ENCODE data around the gene CERS6.

Gene CERS6

GRCh38 chr2:168796583-168797285 lies 340.7 kb downstream of the CERS6 start:
- no peaks in the 10 kb centered on the region for H3K36me3 ChIP-seq (ENCODE audit: control insufficient read depth, low read depth, low read length)

GRCh38 chr2:168797286-168797655 lies 341.2 kb downstream of the CERS6 start:
- Histone ChIP-seq H3K4me1 (ENCODE audit: control insufficient read depth, low read depth, low read length) (peaks cover 21% of the 10 kb centered on the region), H3K9me3 (ENCODE audit: control insufficient read depth, low read depth, low read length) (no peaks in the 10 kb centered on the region), H3K27me3 (ENCODE audit: control insufficient read depth, insufficient read depth, low read length) (no peaks in the 10 kb centered on the region), H3K9ac (ENCODE audit: low read length) (no peak overlapping the region), H3K4me3 (ENCODE audit: low read length) (no peak overlapping the region), H3K36me3 (ENCODE audit: control insufficient read depth, low read depth, low read length) (no peaks in the 10 kb centered on the region), H3K27ac (ENCODE audit: low read length) (no peak overlapping the region)

More at GRCh38 chr2:168796583-168797285, 340.7 kb downstream of the CERS6 start:
- no peak overlapping the region for H3K27ac ChIP-seq (ENCODE audit: low read length)
- H3K4me3 ChIP-seq (ENCODE audit: low read length) = no peak overlapping the region
- H3K9me3 ChIP-seq (ENCODE audit: control insufficient read depth, low read depth, low read length) = no peaks in the 10 kb centered on the region
- no peaks in the 10 kb centered on the region for H3K27me3 ChIP-seq (ENCODE audit: control insufficient read depth, insufficient read depth, low read length)
- peaks cover 15% of the 10 kb centered on the region for H3K4me1 ChIP-seq (ENCODE audit: control insufficient read depth, low read depth, low read length)
- no peak overlapping the region for H3K9ac ChIP-seq (ENCODE audit: low read length)

GRCh38 chr2:168798076-168798887 lies 342.2 kb downstream of the CERS6 start:
- no peak overlapping the region for H3K4me3 ChIP-seq (ENCODE audit: low read length)
- H3K4me1 ChIP-seq (ENCODE audit: control insufficient read depth, low read depth, low read length) = peaks cover 28% of the 10 kb centered on the region
- H3K36me3 ChIP-seq (ENCODE audit: control insufficient read depth, low read depth, low read length) = no peaks in the 10 kb centered on the region
- no peaks in the 10 kb centered on the region for H3K9me3 ChIP-seq (ENCODE audit: control insufficient read depth, low read depth, low read length)
- no peak overlapping the region for H3K9ac ChIP-seq (ENCODE audit: low read length)
- H3K27me3 ChIP-seq (ENCODE audit: control insufficient read depth, insufficient read depth, low read length) = no peaks in the 10 kb centered on the region
- no peak overlapping the region for H3K27ac ChIP-seq (ENCODE audit: low read length)

GRCh38 chr2:168798888-168799410 lies 342.9 kb downstream of the CERS6 start:
- no peak overlapping the region for H3K9ac ChIP-seq (ENCODE audit: low read length)
- peaks cover 28% of the 10 kb centered on the region for H3K4me1 ChIP-seq (ENCODE audit: control insufficient read depth, low read depth, low read length)
- H3K9me3 ChIP-seq (ENCODE audit: control insufficient read depth, low read depth, low read length) = no peaks in the 10 kb centered on the region
- H3K27me3 ChIP-seq (ENCODE audit: control insufficient read depth, insufficient read depth, low read length) = no peaks in the 10 kb centered on the region
- H3K4me3 ChIP-seq (ENCODE audit: low read length) = no peak overlapping the region
- H3K36me3 ChIP-seq (ENCODE audit: control insufficient read depth, low read depth, low read length) = no peaks in the 10 kb centered on the region
- H3K27ac ChIP-seq (ENCODE audit: low read length) = no peak overlapping the region

GRCh38 chr2:168801471-168801870 lies 345.4 kb downstream of the CERS6 start:
- Histone ChIP-seq H3K36me3 (ENCODE audit: control insufficient read depth, low read depth, low read length) (no peaks in the 10 kb centered on the region), H3K4me3 (ENCODE audit: low read length) (no peak overlapping the region), H3K27ac (ENCODE audit: low read length) (no peak overlapping the region), H3K9me3 (ENCODE audit: control insufficient read depth, low read depth, low read length) (no peaks in the 10 kb centered on the region), H3K27me3 (ENCODE audit: control insufficient read depth, insufficient read depth, low read length) (no peaks in the 10 kb centered on the region), H3K9ac (ENCODE audit: low read length) (no peak overlapping the region), H3K4me1 (ENCODE audit: control insufficient read depth, low read depth, low read length) (peaks cover 28% of the 10 kb centered on the region)

GRCh38 chr2:168801961-168802858 lies 346.1 kb downstream of the CERS6 start, which contains the start of gene NOSTRIN:
Gene NOSTRIN, plus strand, starts transcription at chr2:168802637. Its CDS starts 10 bp downstream, at chr2:168802647.
- Histone ChIP-seq H3K27ac (ENCODE audit: low read length) (no peak within 1 kb of the TSS), H3K9ac (ENCODE audit: low read length) (no peak within 1 kb of the TSS), H3K4me3 (ENCODE audit: low read length) (no peak within 1 kb of the TSS), H3K4me1 (ENCODE audit: control insufficient read depth, low read depth, low read length) (peaks cover 28% of the 10 kb centered on the region), H3K27me3 (ENCODE audit: control insufficient read depth, insufficient read depth, low read length) (no peaks in the 10 kb centered on the region), H3K36me3 (ENCODE audit: control insufficient read depth, low read depth, low read length) (no peaks in the 10 kb centered on the region), H3K9me3 (ENCODE audit: control insufficient read depth, low read depth, low read length) (no peaks in the 10 kb centered on the region)

GRCh38 chr2:168802859-168803725 lies 347.0 kb downstream of the CERS6 start:
- H3K9me3 ChIP-seq (ENCODE audit: control insufficient read depth, low read depth, low read length) = no peaks in the 10 kb centered on the region
- no peak overlapping the region for H3K4me3 ChIP-seq (ENCODE audit: low read length)
- no peak overlapping the region for H3K27ac ChIP-seq (ENCODE audit: low read length)
- no peak overlapping the region for H3K9ac ChIP-seq (ENCODE audit: low read length)
- H3K4me1 ChIP-seq (ENCODE audit: control insufficient read depth, low read depth, low read length) = peaks cover 28% of the 10 kb centered on the region
- H3K27me3 ChIP-seq (ENCODE audit: control insufficient read depth, insufficient read depth, low read length) = no peaks in the 10 kb centered on the region
- H3K36me3 ChIP-seq (ENCODE audit: control insufficient read depth, low read depth, low read length) = no peaks in the 10 kb centered on the region

- H3K9ac ChIP-seq (ENCODE audit: low read length) = no peak overlapping the region
- no peak overlapping the region for H3K4me3 ChIP-seq (ENCODE audit: low read length)
- H3K27me3 ChIP-seq (ENCODE audit: control insufficient read depth, insufficient read depth, low read length) = no peaks in the 10 kb centered on the region
- H3K4me1 ChIP-seq (ENCODE audit: control insufficient read depth, low read depth, low read length) = peaks cover 17% of the 10 kb centered on the region
- no peaks in the 10 kb centered on the region for H3K36me3 ChIP-seq (ENCODE audit: control insufficient read depth, low read depth, low read length)
- H3K27ac ChIP-seq (ENCODE audit: low read length) = no peak overlapping the region
- no peaks in the 10 kb centered on the region for H3K9me3 ChIP-seq (ENCODE audit: control insufficient read depth, low read depth, low read length)
These were observed 348.1 kb downstream of the CERS6 start for GRCh38 chr2:168804214-168804613.

- no peak overlapping the region for H3K27ac ChIP-seq (ENCODE audit: low read length)
- H3K4me3 ChIP-seq (ENCODE audit: low read length) = no peak overlapping the region
These were observed 349.5 kb downstream of the CERS6 start for GRCh38 chr2:168805615-168806014.

GRCh38 chr2:168809537-168809936 lies 353.5 kb downstream of the CERS6 start:
- H3K9me3 ChIP-seq (ENCODE audit: control insufficient read depth, low read depth, low read length) = no peaks in the 10 kb centered on the region
- H3K36me3 ChIP-seq (ENCODE audit: control insufficient read depth, low read depth, low read length) = no peaks in the 10 kb centered on the region
- no peaks in the 10 kb centered on the region for H3K27me3 ChIP-seq (ENCODE audit: control insufficient read depth, insufficient read depth, low read length)
- no peak overlapping the region for H3K27ac ChIP-seq (ENCODE audit: low read length)
- H3K4me1 ChIP-seq (ENCODE audit: control insufficient read depth, low read depth, low read length) = no peaks in the 10 kb centered on the region
- H3K9ac ChIP-seq (ENCODE audit: low read length) = no peak overlapping the region
- no peak overlapping the region for H3K4me3 ChIP-seq (ENCODE audit: low read length)

More at GRCh38 chr2:168805615-168806014, 349.5 kb downstream of the CERS6 start:
- Histone ChIP-seq H3K27me3 (ENCODE audit: control insufficient read depth, insufficient read depth, low read length) (no peaks in the 10 kb centered on the region), H3K9me3 (ENCODE audit: control insufficient read depth, low read depth, low read length) (no peaks in the 10 kb centered on the region), H3K36me3 (ENCODE audit: control insufficient read depth, low read depth, low read length) (no peaks in the 10 kb centered on the region), H3K4me1 (ENCODE audit: control insufficient read depth, low read depth, low read length) (peaks cover 14% of the 10 kb centered on the region), H3K9ac (ENCODE audit: low read length) (no peak overlapping the region)

All from iPS-18a (cell line).